K562 (cell line): ENCODE results near the gene IFI44L. TPM values are rescaled to one million over a fixed set of nuclear protein-coding genes. Genes with fewer than 3 reads are reported as not detected.

ENCODE experiments used
- ATAC-seq: fragments of 200-7000 bp; cut with Tn5 transposase; 3 replicates; pipeline ENCODE4 v1.9.1; 2020; ENCODE audit warnings: moderate library complexity
- BruUV-seq: library from RNA; stranded (reverse); fragments of 400-500 nt; replicated peaks from 2 replicates; lab custom pipeline; 2021; lab: Mats Ljungman, UMichigan
- CTCF ChIA-PET: fragments of 300-600 bp; formaldehyde crosslinking; extraction: SDS; loops from one replicate; lab custom pipeline; 2021; ENCODE audit warnings: low intra/inter-chr PET ratio; lab: Yijun Ruan, JAX
- POLR2A ChIA-PET: fragments of 300-600, 350-650 bp; sonication (Branson Sonifier 250); formaldehyde crosslinking; extraction: SDS; loops from one replicate; lab custom pipeline; 2021; ENCODE audit warnings: antibody characterized with exemption, inconsistent platforms; lab: Yijun Ruan, JAX
- DNase-seq, 4 experiments: peaks; one replicate each; pipeline versions ENCODE4 v3.0.0 to v3.0.0-alpha.2; 2011 to 2018; ENCODE audit warnings: low spot score in 3 of 4, mixed read lengths in 3 of 4; ENCODE audit errors: extremely low read depth in 1 of 4
- FAIRE-seq: peaks from 2 replicates; lab custom pipeline; 2011; peaks lifted over from hg19 to GRCh38; lab: Jason Lieb, UNC
- H2AFZ ChIP-seq: 2 replicates; pipeline ENCODE4 v1.6.0; 2011; ENCODE audit warnings: low read depth, low read length, control low read depth, inconsistent platforms
- H3K27ac ChIP-seq: fragments of 200-600 bp; 3 replicates; pipeline ENCODE4 v1.8.0; 2011; ENCODE audit warnings: low read depth, mild to moderate bottlenecking, control low read depth, inconsistent platforms, low read length, moderate library complexity, mixed read lengths; ENCODE audit errors: extremely low read depth
- H3K27me3 ChIP-seq, 2 experiments: fragments of 300-600 bp in 1 of 2; 2 replicates in 1 of 2; 3 replicates in 1 of 2; pipeline versions ENCODE4 v1.6.0 to v1.8.0; 2011; ENCODE audit warnings: inconsistent platforms in 2 of 2, low read length in 2 of 2, mild to moderate bottlenecking in 1 of 2, mixed read lengths in 1 of 2, moderate library complexity in 1 of 2; ENCODE audit not compliant: control insufficient read depth in 2 of 2, insufficient read depth in 2 of 2
- H3K36me3 ChIP-seq: fragments of 300-600 bp; 3 replicates; pipeline ENCODE4 v1.8.0; 2011; ENCODE audit warnings: mild to moderate bottlenecking, low read length, inconsistent platforms; ENCODE audit not compliant: control insufficient read depth, insufficient read depth
- H3K4me1 ChIP-seq, 2 experiments: fragments of 200-600 bp in 1 of 2; replicated peaks in 1 of 2; 2 replicates in 1 of 2; 3 replicates in 1 of 2; pipeline versions ENCODE4 v1.5.1 to v1.8.0; 2011; ENCODE audit warnings: inconsistent platforms in 2 of 2, low read length in 2 of 2, mild to moderate bottlenecking in 1 of 2, mixed read lengths in 1 of 2, moderate library complexity in 1 of 2; ENCODE audit not compliant: control insufficient read depth in 2 of 2, insufficient read depth in 2 of 2
- H3K4me2 ChIP-seq: 2 replicates; pipeline ENCODE4 v1.6.1; 2011; ENCODE audit warnings: low read length, control low read depth, inconsistent platforms, mixed read lengths; ENCODE audit not compliant: insufficient read depth
- H3K4me3 ChIP-seq: fragments of 200-600 bp; sonication (generic), shearing (Covaris generic); 2 replicates; pipeline ENCODE4 v1.5.1; 2016; ENCODE audit warnings: control low read depth, inconsistent platforms
- H3K79me2 ChIP-seq: fragments of 200-600 bp; 3 replicates; pipeline ENCODE4 v1.8.0; 2011; ENCODE audit warnings: low read length, inconsistent platforms; ENCODE audit not compliant: control insufficient read depth, insufficient read depth
- H3K9ac ChIP-seq, 2 experiments: 2 replicates each; pipeline versions ENCODE4 v1.6.0 to v1.6.1; 2011; ENCODE audit warnings: low read depth in 2 of 2, low read length in 2 of 2, control low read depth in 1 of 2, inconsistent platforms in 1 of 2, mild to moderate bottlenecking in 1 of 2, mixed read lengths in 1 of 2; ENCODE audit not compliant: insufficient read depth in 1 of 2
- H3K9me1 ChIP-seq: one replicate; pipeline ENCODE4 v1.6.0; 2011; ENCODE audit warnings: inconsistent platforms, mild to moderate bottlenecking, low read length, moderate library complexity; ENCODE audit not compliant: control insufficient read depth, insufficient read depth
- H3K9me3 ChIP-seq: replicated peaks from 2 replicates; pipeline ENCODE4 v1.5.1; 2011; ENCODE audit warnings: low read depth, low read length, inconsistent platforms; ENCODE audit not compliant: control insufficient read depth, insufficient read depth
- H4K20me1 ChIP-seq: replicated peaks from 2 replicates; pipeline ENCODE4 v1.6.1; 2011; ENCODE audit warnings: low read length, inconsistent platforms, mixed read lengths; ENCODE audit not compliant: control insufficient read depth, insufficient read depth
- CHAMP1 ChIP-seq: fragments of 450-650 bp; IDR thresholded peaks from 2 replicates; pipeline ENCODE4 v1.6.1; 2016; ENCODE audit warnings: mild to moderate bottlenecking
- HDAC2 ChIP-seq: fragments of 450-650 bp; IDR thresholded peaks from 2 replicates; pipeline ENCODE4 v1.6.1; 2016; ENCODE audit warnings: mild to moderate bottlenecking
- HNRNPH1 ChIP-seq: fragments of 200-400 bp; formaldehyde crosslinking; optimal IDR thresholded peaks from 2 replicates; pipeline ENCODE3; 2017; ENCODE audit warnings: low read depth, mild to moderate bottlenecking, low read length, moderate library complexity
- MCM5 ChIP-seq: fragments of 450-650 bp; IDR thresholded peaks from 2 replicates; pipeline ENCODE4 v1.6.1; 2016; ENCODE audit warnings: low read depth
- MLX ChIP-seq, 2 experiments: fragments of 450-650 bp in 1 of 2; sonication (generic) in 1 of 2; formaldehyde crosslinking; conservative IDR thresholded peaks; 2 replicates each; pipeline versions ENCODE4 v1.4.0 to v1.8.1; 2020 to 2022; ENCODE audit warnings: mild to moderate bottlenecking in 1 of 2, missing genetic modification reagents in 1 of 2
- MTA2 ChIP-seq: fragments of 450-650 bp; IDR thresholded peaks from 2 replicates; pipeline ENCODE4 v1.6.1; 2016; ENCODE audit warnings: low read depth
- NFATC3 ChIP-seq: fragments of 450-650 bp; IDR thresholded peaks from 2 replicates; pipeline ENCODE4 v1.6.1; 2017; ENCODE audit warnings: mild to moderate bottlenecking
- NR2C1 ChIP-seq, 2 experiments: fragments of 450-650 bp; IDR thresholded peaks; 2 replicates each; pipeline ENCODE4 v1.6.1; 2017; ENCODE audit warnings: mild to moderate bottlenecking in 2 of 2, antibody characterized with exemption in 1 of 2, inconsistent platforms in 1 of 2, missing compliant biosample characterization in 1 of 2, missing genetic modification characterization in 1 of 2
- PHB ChIP-seq: fragments of 250-450 bp; sonication (Bioruptor Pico); IDR thresholded peaks from 2 replicates; pipeline ENCODE4 v1.5.0; 2021
- RAD21 ChIP-seq, 2 experiments: fragments of 250-450 bp in 1 of 2; fragments of 450-650 bp in 1 of 2; sonication (Bioruptor Pico) in 1 of 2; formaldehyde crosslinking in 1 of 2; IDR thresholded peaks in 1 of 2; conservative IDR thresholded peaks in 1 of 2; 2 replicates each; pipeline versions ENCODE4 v1.4.0 to v1.8.0; 2020 to 2022; ENCODE audit warnings: mild to moderate bottlenecking in 2 of 2, moderate library complexity in 1 of 2
- SIX5 ChIP-seq, 2 experiments: IDR thresholded peaks; 2 replicates each; pipeline ENCODE4 v1.6.1; 2011; ENCODE audit warnings: low read length in 2 of 2, borderline replicate concordance in 1 of 2, low read depth in 1 of 2, mild to moderate bottlenecking in 1 of 2, moderate library complexity in 1 of 2; ENCODE audit not compliant: insufficient read depth in 1 of 2
- ZC3H8 ChIP-seq: fragments of 450-650 bp; IDR thresholded peaks from 2 replicates; pipeline ENCODE4 v1.6.1; 2017
- ZEB2 ChIP-seq: fragments of 450-650 bp; IDR thresholded peaks from 2 replicates; pipeline ENCODE4 v1.6.1; 2016
- ZNF224 ChIP-seq: sonication (generic); formaldehyde crosslinking; IDR thresholded peaks from 2 replicates; pipeline ENCODE4 v1.8.0; 2022; ENCODE audit warnings: mild to moderate bottlenecking, missing genetic modification reagents
- WGBS: fragments of 100-300 bp; shearing (Covaris generic); methylation state at CpG from one replicate; pipeline ENCODE4 v1.1.6; 2016; ENCODE audit warnings: low coverage, mixed read lengths; ENCODE audit not compliant: insufficient coverage; ENCODE audit errors: missing lambda C conversion rate; 5-methylcytosine and 5-hydroxymethylcytosine counted together
- in situ Hi-C: fragments of 300-500 bp; cut with MboI; formaldehyde crosslinking; loops from 4 replicates; pipeline ENCODE4 v1.15.0; 2018; ENCODE audit warnings: inconsistent platforms, mixed read lengths
- intact Hi-C: fragments of 100-400 bp; cut with micrococcal nuclease; formaldehyde crosslinking; loops from 2 replicates; pipeline ENCODE4 v1.14.2; 2022
- polyA plus RNA-seq, 8 experiments: library from polyadenylated mRNA; depleted of rRNA in 4 of 8; stranded (reverse) in 5 of 8; unstranded in 3 of 8; fragments of >200 nt; fragmentation: Nextera tagmentation in 2 of 8; fragmentation: Illumina TruSeq in 1 of 8; extraction: Ambion mirVana in 2 of 8; extraction: Trizol in 1 of 8; gene quantifications; 2 replicates each; pipeline versions ENCODE4 v1.2.1 to v1.2.3, GENCODE V29; 2011 to 2014; ENCODE audit warnings: inconsistent platforms in 1 of 8, missing spikeins in 1 of 8
- total RNA-seq, 7 experiments: library from RNA; depleted of rRNA in 6 of 7; stranded (reverse); fragments of >200 nt in 6 of 7; fragmentation: Illumina TruSeq in 2 of 7; extraction: Trizol in 2 of 7; gene quantifications; 2 replicates each; pipeline versions ENCODE4 v1.2.1 to v1.2.3, GENCODE V29; 2011 to 2021; ENCODE audit warnings: low replicate concordance in 1 of 7
- TF ChIP-seq, protein P1 (sequence below): fragments of 450-650 bp; IDR thresholded peaks from 2 replicates; pipeline ENCODE4 v1.7.1; 2018; ENCODE audit warnings: mild to moderate bottlenecking, low read depth; ENCODE audit not compliant: partially characterized antibody
- TF ChIP-seq, protein P2 (sequence below): fragments of 450-650 bp; formaldehyde crosslinking; IDR thresholded peaks from 2 replicates; pipeline ENCODE4 v1.4.0; 2020; ENCODE audit warnings: mild to moderate bottlenecking, moderate library complexity

The IFI44L gene
- total and polyA plus RNA-seq, 9 of the 15 experiments (the other 6 are each of a cell fraction or from before 2014, with no cell fraction given): 0.04 to 0.22 TPM; not detected in 7

DNA sequence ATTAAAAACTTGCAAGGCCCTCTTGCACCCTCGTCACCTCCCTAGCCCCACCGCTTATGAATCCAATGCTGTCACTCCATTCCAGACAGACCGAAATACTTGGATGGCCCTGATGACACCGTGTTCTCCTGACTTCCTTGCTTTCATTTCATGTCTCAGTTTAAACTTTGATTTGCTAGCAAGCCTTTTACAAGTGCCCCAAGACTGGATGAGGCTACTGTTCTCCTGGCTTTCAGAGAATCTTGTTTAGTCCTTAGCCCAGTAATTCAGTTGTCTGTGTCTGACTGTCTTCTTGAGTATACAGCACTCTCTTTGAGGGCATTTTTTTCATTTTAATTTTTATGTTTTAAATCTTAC lies 824 bp upstream of the IFI44L start (continued):
- TF ChIP-seq, protein P1, sequence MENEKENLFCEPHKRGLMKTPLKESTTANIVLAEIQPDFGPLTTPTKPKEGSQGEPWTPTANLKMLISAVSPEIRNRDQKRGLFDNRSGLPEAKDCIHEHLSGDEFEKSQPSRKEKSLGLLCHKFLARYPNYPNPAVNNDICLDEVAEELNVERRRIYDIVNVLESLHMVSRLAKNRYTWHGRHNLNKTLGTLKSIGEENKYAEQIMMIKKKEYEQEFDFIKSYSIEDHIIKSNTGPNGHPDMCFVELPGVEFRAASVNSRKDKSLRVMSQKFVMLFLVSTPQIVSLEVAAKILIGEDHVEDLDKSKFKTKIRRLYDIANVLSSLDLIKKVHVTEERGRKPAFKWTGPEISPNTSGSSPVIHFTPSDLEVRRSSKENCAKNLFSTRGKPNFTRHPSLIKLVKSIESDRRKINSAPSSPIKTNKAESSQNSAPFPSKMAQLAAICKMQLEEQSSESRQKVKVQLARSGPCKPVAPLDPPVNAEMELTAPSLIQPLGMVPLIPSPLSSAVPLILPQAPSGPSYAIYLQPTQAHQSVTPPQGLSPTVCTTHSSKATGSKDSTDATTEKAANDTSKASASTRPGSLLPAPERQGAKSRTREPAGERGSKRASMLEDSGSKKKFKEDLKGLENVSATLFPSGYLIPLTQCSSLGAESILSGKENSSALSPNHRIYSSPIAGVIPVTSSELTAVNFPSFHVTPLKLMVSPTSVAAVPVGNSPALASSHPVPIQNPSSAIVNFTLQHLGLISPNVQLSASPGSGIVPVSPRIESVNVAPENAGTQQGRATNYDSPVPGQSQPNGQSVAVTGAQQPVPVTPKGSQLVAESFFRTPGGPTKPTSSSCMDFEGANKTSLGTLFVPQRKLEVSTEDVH: no peak
- no peak for TF ChIP-seq ZC3H8
- no peak for TF ChIP-seq NR2C1 (IDR thresholded peaks at IDR 0.05)
- no peak for TF ChIP-seq NR2C1 (tag; IDR thresholded peaks at IDR 0.05)
- TF ChIP-seq, protein P2, sequence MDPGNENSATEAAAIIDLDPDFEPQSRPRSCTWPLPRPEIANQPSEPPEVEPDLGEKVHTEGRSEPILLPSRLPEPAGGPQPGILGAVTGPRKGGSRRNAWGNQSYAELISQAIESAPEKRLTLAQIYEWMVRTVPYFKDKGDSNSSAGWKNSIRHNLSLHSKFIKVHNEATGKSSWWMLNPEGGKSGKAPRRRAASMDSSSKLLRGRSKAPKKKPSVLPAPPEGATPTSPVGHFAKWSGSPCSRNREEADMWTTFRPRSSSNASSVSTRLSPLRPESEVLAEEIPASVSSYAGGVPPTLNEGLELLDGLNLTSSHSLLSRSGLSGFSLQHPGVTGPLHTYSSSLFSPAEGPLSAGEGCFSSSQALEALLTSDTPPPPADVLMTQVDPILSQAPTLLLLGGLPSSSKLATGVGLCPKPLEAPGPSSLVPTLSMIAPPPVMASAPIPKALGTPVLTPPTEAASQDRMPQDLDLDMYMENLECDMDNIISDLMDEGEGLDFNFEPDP: no peak

- no peaks in the 10 kb centered on the region for H3K27me3 ChIP-seq
- POLR2A ChIA-PET: no interaction called here
- no peak for FAIRE-seq
- H3K4me3 ChIP-seq: no peak overlapping the region
- no peak for DNase-seq
- no peak overlapping the region for H2AFZ ChIP-seq
- H3K4me2 ChIP-seq: no peak overlapping the region
- no TSS peak for BruUV-seq
- no peaks in the 10 kb centered on the region for H3K4me1 ChIP-seq
- no peaks in the 10 kb centered on the region for H3K36me3 ChIP-seq
- intact Hi-C loops: no loop called here
- no peak overlapping the region for H3K9ac ChIP-seq
- H3K27ac ChIP-seq: no peak overlapping the region
- H4K20me1 ChIP-seq: no peaks in the 10 kb centered on the region
- H3K9me3 ChIP-seq: no peaks in the 10 kb centered on the region
- in situ Hi-C loops: no loop called here
- no peaks in the 10 kb centered on the region for H3K79me2 ChIP-seq
- ATAC-seq: no peak
- no peaks in the 10 kb centered on the region for H3K9me1 ChIP-seq
- CTCF ChIA-PET: no interaction called here
- WGBS: 0% methylated on average over 1 of the region's 1 CpG
- TF ChIP-seq CHAMP1 (no peak), HNRNPH1 (no peak), SIX5 (IDR thresholded peaks at IDR 0.05; ENCODE audit: borderline replicate concordance in 1 of 2, insufficient read depth in 1 of 2, low read depth in 1 of 2, low read length in 2 of 2) (no peak), NFATC3 (no peak), MLX (CRISPR knock-in tag; conservative IDR thresholded peaks at IDR 0.05) (no peak), ZEB2 (no peak), RAD21 (CRISPR knock-in tag; conservative IDR thresholded peaks at IDR 0.05 in 1 of 2, IDR thresholded peaks at IDR 0.05 in 1 of 2) (no peak), MCM5 (no peak), MTA2 (no peak), PHB (CRISPR knock-in tag) (no peak), ZNF224 (CRISPR knock-in tag) (no peak), HDAC2 (no peak)
Measured at GRCh38 chr1:78620666-78621065, 418 bp downstream of the IFI44L start.
